ENCODE data around the gene GBGT1. TPM values are rescaled to one million over a fixed set of nuclear protein-coding genes. Genes with fewer than 3 reads are reported as not detected.
"Not testable (repeated sequence)": the region's sequence is repeated elsewhere in the genome, so short reads cannot be mapped to it uniquely, and the experiment has no call there.

GBGT1 gene
- polyA plus RNA-seq (ENCODE audit: insufficient read length in 3 of 3) = 1 to 10 TPM; 1.3 to 1.6 (median 1.6) TPM

GRCh38 chr9:133163504-133164172, at the start of gene GBGT1:
Gene GBGT1 (minus strand): TSS chr9:133163914. CDS start chr9:133162412, 1,502 bp downstream.
- no peak for DNase-seq (ENCODE audit: low read depth in 3 of 3, low spot score in 2 of 3)

- no peak for DNase-seq (ENCODE audit: low read depth in 3 of 3, low spot score in 2 of 3)
These were observed 46.9 kb upstream of the GBGT1 start for GRCh38 chr9:133210609-133211008.

GRCh38 chr9:133210202-133210532, 46.5 kb upstream of the GBGT1 start:
- no peak for DNase-seq (ENCODE audit: low read depth in 3 of 3, low spot score in 2 of 3)

- not testable (repeated sequence) for DNase-seq (ENCODE audit: low read depth in 3 of 3, low spot score in 2 of 3)
These were observed 45.9 kb upstream of the GBGT1 start for GRCh38 chr9:133209327-133210201.

- not testable (repeated sequence) for DNase-seq (ENCODE audit: low read depth in 3 of 3, low spot score in 2 of 3)
These were observed 45.2 kb upstream of the GBGT1 start, which contains the start of gene OBP2B for GRCh38 chr9:133208880-133209300. Gene OBP2B (minus strand): TSS chr9:133209250. CDS start chr9:133209199, 51 bp downstream.

GRCh38 chr9:133208171-133208879, 44.6 kb upstream of the GBGT1 start:
- not testable (repeated sequence) for DNase-seq (ENCODE audit: low read depth in 3 of 3, low spot score in 2 of 3)

GRCh38 chr9:133207540-133208170, 43.9 kb upstream of the GBGT1 start:
- DNase-seq (ENCODE audit: low read depth in 3 of 3, low spot score in 2 of 3) = no peak

GRCh38 chr9:133207021-133207531, 43.4 kb upstream of the GBGT1 start:
- DNase-seq (ENCODE audit: low read depth in 3 of 3, low spot score in 2 of 3) = no peak

- no peak for DNase-seq (ENCODE audit: low read depth in 3 of 3, low spot score in 2 of 3)
These were observed 42.5 kb upstream of the GBGT1 start for GRCh38 chr9:133205996-133206931.

- DNase-seq (ENCODE audit: low read depth in 3 of 3, low spot score in 2 of 3) = not testable (repeated sequence)
These were observed 41.8 kb upstream of the GBGT1 start for GRCh38 chr9:133205481-133205887.

GRCh38 chr9:133204993-133205336, 41.3 kb upstream of the GBGT1 start:
- no peak for DNase-seq (ENCODE audit: low read depth in 3 of 3, low spot score in 2 of 3)

GRCh38 chr9:133204335-133204992, 40.8 kb upstream of the GBGT1 start:
- DNase-seq (ENCODE audit: low read depth in 3 of 3, low spot score in 2 of 3) = no peak

- DNase-seq (ENCODE audit: low read depth in 3 of 3, low spot score in 2 of 3) = no peak
These were observed 39.9 kb upstream of the GBGT1 start for GRCh38 chr9:133203506-133204075.

- DNase-seq (ENCODE audit: low read depth in 3 of 3, low spot score in 2 of 3) = no peak
These were observed 39.2 kb upstream of the GBGT1 start for GRCh38 chr9:133202688-133203453.

GRCh38 chr9:133202145-133202513, 38.4 kb upstream of the GBGT1 start:
- DNase-seq (ENCODE audit: low read depth in 3 of 3, low spot score in 2 of 3) = no peak

GRCh38 chr9:133201424-133202144, 37.9 kb upstream of the GBGT1 start:
- no peak for DNase-seq (ENCODE audit: low read depth in 3 of 3, low spot score in 2 of 3)

GRCh38 chr9:133200631-133201030, 36.9 kb upstream of the GBGT1 start:
- DNase-seq (ENCODE audit: low read depth in 3 of 3, low spot score in 2 of 3) = no peak
